WERI-Rb-1 (cell line): ENCODE data around the gene DTD1.
A peak's percentile ranks its signal among the peaks of the same experiment; 100 is the strongest.
"Not testable (repeated sequence)": the region's sequence is repeated elsewhere in the genome, so short reads cannot be mapped to it uniquely, and the experiment has no call there.

Experiments used
- DNase-seq: peaks from one replicate; pipeline ENCODE4 v3.0.0-alpha.2; 2020
- H3K27ac ChIP-seq: fragments of 250-450 bp; sonication (Bioruptor Pico); 2 replicates; pipeline ENCODE4 v1.5.1; 2020; ENCODE audit warnings: mild to moderate bottlenecking, moderate library complexity
- H3K27me3 ChIP-seq: fragments of 250-450 bp; sonication (Bioruptor Pico); 2 replicates; pipeline ENCODE4 v1.5.1; 2021; ENCODE audit warnings: mild to moderate bottlenecking, low read depth, moderate library complexity; ENCODE audit not compliant: insufficient read depth, severe bottlenecking
- H3K36me3 ChIP-seq: fragments of 250-450 bp; sonication (Bioruptor Pico); 2 replicates; pipeline ENCODE4 v1.5.1; 2020; ENCODE audit warnings: mild to moderate bottlenecking, moderate library complexity
- H3K4me3 ChIP-seq: 2 replicates; pipeline ENCODE4 v1.5.1; 2011; ENCODE audit warnings: low read depth, mild to moderate bottlenecking, control low read depth, low read length
- H3K9me3 ChIP-seq: fragments of 250-450 bp; sonication (Bioruptor Pico); 2 replicates; pipeline ENCODE4 v1.5.1; 2021; ENCODE audit warnings: mild to moderate bottlenecking, moderate library complexity; ENCODE audit not compliant: severe bottlenecking
- TF ChIP-seq, protein P1 (sequence below): IDR thresholded peaks from 2 replicates; pipeline ENCODE4 v1.5.1; 2011; ENCODE audit warnings: low read depth, mild to moderate bottlenecking, control low read depth, inconsistent platforms, low read length

DTD1 gene

GRCh38 chr20:18781509-18781908, 193.7 kb downstream of the DTD1 start:
- H3K27me3 ChIP-seq: no peaks in the 10 kb centered on the region
- H3K4me3 ChIP-seq: no peak overlapping the region
- DNase-seq: no peak
- peaks cover 3% of the 10 kb centered on the region for H3K9me3 ChIP-seq
- H3K36me3 ChIP-seq: no peaks in the 10 kb centered on the region
- no peak overlapping the region for H3K27ac ChIP-seq
- TF ChIP-seq, protein P1, sequence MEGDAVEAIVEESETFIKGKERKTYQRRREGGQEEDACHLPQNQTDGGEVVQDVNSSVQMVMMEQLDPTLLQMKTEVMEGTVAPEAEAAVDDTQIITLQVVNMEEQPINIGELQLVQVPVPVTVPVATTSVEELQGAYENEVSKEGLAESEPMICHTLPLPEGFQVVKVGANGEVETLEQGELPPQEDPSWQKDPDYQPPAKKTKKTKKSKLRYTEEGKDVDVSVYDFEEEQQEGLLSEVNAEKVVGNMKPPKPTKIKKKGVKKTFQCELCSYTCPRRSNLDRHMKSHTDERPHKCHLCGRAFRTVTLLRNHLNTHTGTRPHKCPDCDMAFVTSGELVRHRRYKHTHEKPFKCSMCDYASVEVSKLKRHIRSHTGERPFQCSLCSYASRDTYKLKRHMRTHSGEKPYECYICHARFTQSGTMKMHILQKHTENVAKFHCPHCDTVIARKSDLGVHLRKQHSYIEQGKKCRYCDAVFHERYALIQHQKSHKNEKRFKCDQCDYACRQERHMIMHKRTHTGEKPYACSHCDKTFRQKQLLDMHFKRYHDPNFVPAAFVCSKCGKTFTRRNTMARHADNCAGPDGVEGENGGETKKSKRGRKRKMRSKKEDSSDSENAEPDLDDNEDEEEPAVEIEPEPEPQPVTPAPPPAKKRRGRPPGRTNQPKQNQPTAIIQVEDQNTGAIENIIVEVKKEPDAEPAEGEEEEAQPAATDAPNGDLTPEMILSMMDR: no peak

DNA sequence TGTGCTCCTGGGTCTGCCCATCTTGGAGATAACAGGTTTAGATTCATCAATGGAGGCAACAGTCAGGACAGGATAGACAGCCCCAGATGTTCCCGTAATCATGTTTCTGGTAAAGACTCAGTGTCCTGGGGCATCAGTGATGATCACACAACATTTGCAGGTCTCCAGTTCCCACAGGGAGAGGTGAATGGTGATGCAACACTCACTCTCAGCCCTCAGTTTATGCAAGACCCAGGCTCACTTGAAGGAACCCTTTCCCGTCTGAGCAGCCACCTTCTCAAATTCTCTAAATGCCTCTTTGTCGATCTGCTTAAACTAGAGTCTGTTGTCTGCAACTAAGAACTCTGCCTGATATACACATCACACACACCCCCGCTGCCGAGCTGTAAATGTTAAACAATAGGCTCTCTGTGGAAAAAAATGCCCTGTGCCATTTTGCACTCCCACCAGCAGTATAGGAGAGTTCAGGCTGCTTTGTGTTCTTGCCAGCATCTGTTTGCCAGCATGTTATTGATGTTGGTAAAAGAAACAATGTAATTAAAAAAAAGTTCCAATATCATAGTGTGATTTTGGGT, 195.6 kb downstream of the DTD1 start:
- Histone ChIP-seq H3K27me3 (peaks cover 3% of the 10 kb centered on the region), H3K4me3 (no peak overlapping the region), H3K9me3 (peaks cover 10% of the 10 kb centered on the region), H3K36me3 (no peaks in the 10 kb centered on the region), H3K27ac (no peak overlapping the region)
- DNase-seq: no peak
- TF ChIP-seq, protein P1: no peak

- not testable (repeated sequence) for H3K9me3 ChIP-seq
Observed at GRCh38 chr20:18787046-18787445, 199.2 kb downstream of the DTD1 start.

DNA sequence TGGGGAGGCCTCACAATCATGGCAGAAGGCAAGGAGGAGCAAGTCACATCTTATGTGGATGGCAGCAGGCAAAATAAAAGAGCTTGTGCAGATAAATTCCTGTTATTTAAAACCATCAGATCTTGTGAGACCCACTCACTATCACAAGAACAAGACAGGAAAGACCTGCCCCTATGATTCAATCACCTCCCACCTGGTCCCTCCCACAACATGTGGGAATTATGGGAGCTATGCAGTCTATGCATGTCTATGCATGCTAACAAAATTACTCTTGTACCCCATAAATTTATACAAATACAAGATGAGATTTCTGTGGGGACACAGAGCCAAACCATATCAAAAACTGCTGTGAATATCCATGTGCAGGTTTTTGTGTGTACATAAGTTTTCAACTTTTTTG, 200.2 kb downstream of the DTD1 start:
- no peaks in the 10 kb centered on the region for H3K36me3 ChIP-seq
- peaks cover 10% of the 10 kb centered on the region for H3K9me3 ChIP-seq
- H3K27ac ChIP-seq: no peak overlapping the region
- no peak overlapping the region for H3K4me3 ChIP-seq
- no peak for DNase-seq
- TF ChIP-seq, protein P1: no peak
- peaks cover 11% of the 10 kb centered on the region for H3K27me3 ChIP-seq

More at GRCh38 chr20:18787046-18787445, 199.2 kb downstream of the DTD1 start:
- H3K27ac ChIP-seq, H3K27me3 ChIP-seq, H3K4me3 ChIP-seq, DNase-seq, H3K36me3 ChIP-seq: not testable (repeated sequence)

DNA sequence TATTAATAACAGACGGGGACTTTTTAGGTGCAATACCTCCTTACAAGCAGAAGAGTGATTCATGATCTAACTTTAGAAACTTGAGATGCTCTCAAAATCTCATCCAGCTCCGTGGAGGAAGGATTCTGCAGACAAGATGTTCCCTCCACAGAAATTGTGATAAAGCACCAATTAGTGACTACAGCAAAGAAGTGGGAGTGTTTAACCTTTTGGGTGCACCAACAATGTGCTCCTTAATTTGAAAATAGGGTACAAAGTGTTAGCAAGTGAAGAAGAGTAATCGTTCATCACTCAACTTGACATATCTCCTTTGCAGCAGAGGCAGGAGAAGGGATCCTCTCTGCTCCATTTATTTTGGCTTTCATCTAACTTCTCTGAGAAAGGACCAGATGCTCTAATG, 202.9 kb downstream of the DTD1 start:
- peaks cover 7% of the 10 kb centered on the region for H3K9me3 ChIP-seq
- H3K27me3 ChIP-seq: peaks cover 11% of the 10 kb centered on the region
- TF ChIP-seq, protein P1: no peak
- DNase-seq: no peak
- no peak overlapping the region for H3K27ac ChIP-seq
- H3K4me3 ChIP-seq: no peak overlapping the region
- no peaks in the 10 kb centered on the region for H3K36me3 ChIP-seq

GRCh38 chr20:18793625-18794427, 206.0 kb downstream of the DTD1 start:
- peaks cover 6% of the 10 kb centered on the region for H3K27me3 ChIP-seq
- TF ChIP-seq, protein P1: 0 out of 2 replicates have a peak, but pooled peaks have one; percentile 17
- peak overlapping the region; percentile 24; the same call in 1 of the 2 replicates for H3K27ac ChIP-seq
- peak; percentile 85 for DNase-seq
- H3K9me3 ChIP-seq: no peaks in the 10 kb centered on the region
- H3K36me3 ChIP-seq: no peaks in the 10 kb centered on the region
- peak overlapping the region; percentile 70 for H3K4me3 ChIP-seq
